ENCODE results near the gene EP400.

- TF ChIP-seq, protein P1, sequence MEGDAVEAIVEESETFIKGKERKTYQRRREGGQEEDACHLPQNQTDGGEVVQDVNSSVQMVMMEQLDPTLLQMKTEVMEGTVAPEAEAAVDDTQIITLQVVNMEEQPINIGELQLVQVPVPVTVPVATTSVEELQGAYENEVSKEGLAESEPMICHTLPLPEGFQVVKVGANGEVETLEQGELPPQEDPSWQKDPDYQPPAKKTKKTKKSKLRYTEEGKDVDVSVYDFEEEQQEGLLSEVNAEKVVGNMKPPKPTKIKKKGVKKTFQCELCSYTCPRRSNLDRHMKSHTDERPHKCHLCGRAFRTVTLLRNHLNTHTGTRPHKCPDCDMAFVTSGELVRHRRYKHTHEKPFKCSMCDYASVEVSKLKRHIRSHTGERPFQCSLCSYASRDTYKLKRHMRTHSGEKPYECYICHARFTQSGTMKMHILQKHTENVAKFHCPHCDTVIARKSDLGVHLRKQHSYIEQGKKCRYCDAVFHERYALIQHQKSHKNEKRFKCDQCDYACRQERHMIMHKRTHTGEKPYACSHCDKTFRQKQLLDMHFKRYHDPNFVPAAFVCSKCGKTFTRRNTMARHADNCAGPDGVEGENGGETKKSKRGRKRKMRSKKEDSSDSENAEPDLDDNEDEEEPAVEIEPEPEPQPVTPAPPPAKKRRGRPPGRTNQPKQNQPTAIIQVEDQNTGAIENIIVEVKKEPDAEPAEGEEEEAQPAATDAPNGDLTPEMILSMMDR (IDR thresholded peaks at IDR 0.05; ENCODE audit: low read depth, low read length): no peak
- no peak for TF ChIP-seq POLR2A (IDR thresholded peaks at IDR 0.05; ENCODE audit: extremely low read depth, insufficient read length)
Measured at GRCh38 chr12:131986361-131986760, 36.6 kb downstream of the EP400 start.

All from NB4 (cell line).